ENCODE measurements around the gene CCDC141.

CCDC141 gene

GRCh38 chr2:178824181-178824580 lies 225.8 kb downstream of the CCDC141 start:
- no peak for DNase-seq

DNA sequence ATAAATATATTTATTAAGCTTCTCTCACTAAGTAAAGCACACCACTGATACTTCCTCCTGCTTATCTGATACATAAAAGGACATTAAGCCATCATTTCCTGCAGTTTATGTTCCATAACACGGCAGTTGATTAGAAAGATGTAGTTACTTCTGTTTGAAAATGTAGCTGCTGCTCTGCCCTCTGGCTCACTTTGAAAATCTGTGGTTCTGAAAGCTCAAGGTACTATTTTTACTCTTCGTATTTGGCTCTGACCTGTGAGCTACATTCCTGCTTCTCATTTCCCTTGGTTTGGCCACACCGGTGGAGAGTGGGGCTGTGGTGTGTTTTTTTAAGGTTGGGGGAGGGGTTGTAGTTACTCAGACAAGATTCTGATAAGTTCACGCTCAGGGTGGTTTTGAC lies 229.9 kb downstream of the CCDC141 start:
- DNase-seq, result no peak

- DNase-seq, result no peak
Observed at GRCh38 chr2:178819147-178819875, 230.6 kb downstream of the CCDC141 start.

- no peak for DNase-seq
Observed at GRCh38 chr2:178811901-178812300, 238.0 kb downstream of the CCDC141 start.

DNA sequence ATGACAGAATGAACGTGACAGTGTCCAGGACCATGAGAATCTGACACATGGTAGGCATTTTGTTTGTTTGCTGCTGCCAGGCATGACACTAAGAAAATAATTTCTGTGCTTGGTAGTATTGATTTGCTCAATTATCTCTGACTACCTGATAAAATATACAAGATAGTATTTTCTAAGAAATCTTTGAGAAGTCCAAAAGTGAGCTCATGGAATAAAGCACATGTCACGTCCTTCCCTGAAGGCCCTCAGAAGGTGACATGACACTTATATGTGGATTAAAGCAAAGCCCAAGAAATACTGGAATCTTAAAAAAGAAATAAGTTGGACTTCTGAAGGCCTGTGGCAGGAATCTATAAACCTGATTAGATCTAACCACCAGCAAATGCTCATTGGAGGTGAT lies 238.9 kb downstream of the CCDC141 start:
- DNase-seq, result no peak

DNA sequence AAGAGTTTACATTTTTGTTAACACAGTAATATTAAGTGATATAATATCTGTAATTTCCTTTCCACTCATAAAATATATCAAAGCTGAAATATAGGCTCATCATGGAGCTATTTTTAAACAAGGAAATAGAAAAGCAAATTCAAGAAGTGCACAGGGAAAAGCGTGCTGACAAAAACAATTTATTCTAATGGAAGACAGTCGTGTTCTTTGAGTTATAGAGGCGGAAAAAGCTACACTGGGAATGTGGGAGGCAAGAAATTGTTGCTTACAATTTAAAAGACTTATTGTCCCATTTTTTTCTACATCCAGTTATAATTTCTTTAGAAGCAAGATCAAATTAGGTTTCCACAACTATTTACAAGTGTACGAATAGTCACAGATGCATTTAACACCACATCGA lies 239.5 kb downstream of the CCDC141 start:
- DNase-seq, result no peak

GRCh38 chr2:178807227-178808008 lies 242.5 kb downstream of the CCDC141 start, which contains the start of gene TTN:
Gene TTN, minus strand, starts transcription at chr2:178807423. Its CDS starts 2,781 bp downstream, at chr2:178804642.
- DNase-seq, result no peak

DNA sequence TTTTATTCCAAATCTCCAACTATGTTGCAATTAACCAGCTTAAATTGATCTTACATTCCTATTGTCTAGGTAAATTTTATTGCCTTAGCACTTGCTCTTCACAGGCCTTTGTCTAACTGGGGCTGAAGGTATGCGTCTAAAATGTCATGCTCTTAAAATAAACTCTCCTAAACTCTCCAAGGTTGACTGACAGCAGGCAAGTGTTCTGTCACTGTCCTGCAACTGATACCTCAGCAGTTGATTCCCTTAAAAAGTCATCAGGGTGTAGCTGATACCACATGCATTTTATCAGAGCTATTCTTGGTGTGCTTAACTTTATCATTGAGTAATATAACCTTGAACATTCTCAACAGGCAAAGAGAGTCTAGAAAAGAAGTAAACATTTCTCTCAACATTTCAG lies 243.4 kb downstream of the CCDC141 start:
- DNase-seq, result no peak

DNA sequence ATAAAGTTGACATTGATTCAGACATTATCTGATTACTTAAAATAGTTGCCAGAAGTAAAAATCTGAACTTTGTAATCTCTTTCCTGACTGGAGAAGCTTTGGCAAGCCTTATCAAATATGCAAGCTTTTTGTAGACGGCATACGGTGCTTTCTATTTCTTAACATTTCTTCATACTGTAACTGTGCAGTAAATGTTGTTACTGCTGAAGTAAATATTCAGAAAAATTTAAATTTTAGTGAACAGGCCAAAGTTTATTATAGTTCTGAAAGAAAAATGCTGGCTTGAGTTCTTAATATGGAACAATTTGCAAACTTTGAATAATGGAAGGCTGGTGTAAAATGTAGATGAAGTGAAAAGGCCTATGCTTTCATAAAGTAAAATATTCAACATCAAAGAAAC lies 244.5 kb downstream of the CCDC141 start:
- no peak for DNase-seq

GRCh38 chr2:178804791-178805190 lies 245.1 kb downstream of the CCDC141 start:
- DNase-seq, result no peak

DNA sequence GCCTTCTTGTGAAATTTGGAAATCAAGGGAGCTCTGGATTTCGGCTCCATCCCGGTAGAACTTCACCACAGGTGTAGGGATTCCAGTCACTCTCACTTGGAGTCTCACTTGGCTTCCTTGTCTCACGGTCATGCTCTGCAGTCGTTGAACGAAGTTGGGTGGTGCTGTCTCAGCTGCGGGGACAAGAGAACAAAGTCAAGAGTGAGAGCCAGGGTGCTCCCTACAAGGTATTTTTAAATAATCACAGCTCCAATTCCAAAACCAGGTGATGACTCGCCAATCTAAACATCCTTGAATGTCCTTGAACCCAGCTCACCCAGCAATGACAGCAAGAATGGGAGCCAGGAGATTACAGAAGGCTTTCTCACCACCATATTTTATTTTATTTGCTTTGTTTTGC lies 249.4 kb downstream of the CCDC141 start:
- no peak for DNase-seq

GRCh38 chr2:178799305-178799704 lies 250.6 kb downstream of the CCDC141 start:
- DNase-seq, result no peak

GRCh38 chr2:178796079-178796677 lies 253.8 kb downstream of the CCDC141 start:
- no peak for DNase-seq

GRCh38 chr2:178787934-178788333 lies 262.0 kb downstream of the CCDC141 start:
- no peak for DNase-seq

- DNase-seq, result no peak
Observed at GRCh38 chr2:178787155-178787554, 262.8 kb downstream of the CCDC141 start.

DNA sequence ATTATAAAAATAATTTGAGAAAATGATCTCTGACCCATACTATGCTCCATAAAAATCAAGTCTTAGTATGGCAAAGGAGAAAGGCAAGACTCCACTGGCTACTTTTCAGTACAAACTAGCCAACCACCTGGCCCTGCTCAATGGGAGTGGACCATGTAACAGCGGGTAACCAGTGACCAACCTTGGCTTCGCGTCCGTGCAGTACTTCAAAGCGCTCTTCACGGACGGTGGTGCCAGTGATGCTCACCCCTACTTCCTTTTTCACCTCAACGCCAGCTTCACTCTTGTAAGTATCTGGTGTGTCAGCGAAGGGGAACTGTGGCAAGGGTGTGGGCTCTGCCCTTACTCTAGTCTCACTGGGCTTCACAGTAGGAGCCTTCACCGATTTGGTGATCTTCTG lies 266.0 kb downstream of the CCDC141 start:
- DNase-seq, result no peak

- DNase-seq, result no peak
Observed at GRCh38 chr2:178782236-178782635, 267.7 kb downstream of the CCDC141 start.
